CD4-positive, CD25-positive, alpha-beta regulatory T cell (primary cell): ENCODE measurements around the gene CYP27C1. TPM values are rescaled to one million over a fixed set of nuclear protein-coding genes. Genes with fewer than 3 reads are reported as not detected.

Source experiments
- ATAC-seq, 2 donors: fragments of 150-1000 bp; cut with Tn5 transposase; one replicate each; pipeline ENCODE4 v1.10.0; 2021; ENCODE audit warnings: low read depth in 2 of 2, moderate number of reproducible peaks in 2 of 2, moderate library complexity in 1 of 2
- DNase-seq, 3 donors: peaks; one replicate each; pipeline versions ENCODE4 v3.0.0 to v3.0.0-alpha.2; 2012 to 2022; ENCODE audit warnings: mixed read lengths in 1 of 3
- H3K27ac ChIP-seq: one replicate; pipeline ENCODE4 v1.7.0; 2013; ENCODE audit warnings: mild to moderate bottlenecking, low read length; ENCODE audit not compliant: insufficient read depth, poor library complexity, severe bottlenecking
- H3K27me3 ChIP-seq: one replicate; pipeline ENCODE4 v1.7.0; 2013; ENCODE audit warnings: low read length; ENCODE audit not compliant: control insufficient read depth, insufficient read depth
- H3K36me3 ChIP-seq: one replicate; pipeline ENCODE4 v1.7.0; 2013; ENCODE audit warnings: mild to moderate bottlenecking, low read length, moderate library complexity; ENCODE audit not compliant: control insufficient read depth, insufficient read depth
- H3K4me1 ChIP-seq: 2 replicates; pipeline ENCODE4 v1.7.0; 2013; ENCODE audit warnings: mild to moderate bottlenecking, low read length; ENCODE audit not compliant: insufficient read depth, control insufficient read depth, poor library complexity, severe bottlenecking
- H3K4me3 ChIP-seq: one replicate; pipeline ENCODE4 v1.7.0; 2013; ENCODE audit warnings: low read depth, mild to moderate bottlenecking, low read length, moderate library complexity
- H3K9me3 ChIP-seq, 2 experiments: 1 replicate in 1 of 2; 2 replicates in 1 of 2; pipeline ENCODE4 v1.7.0; 2013; ENCODE audit warnings: low read length in 2 of 2, mild to moderate bottlenecking in 1 of 2, moderate library complexity in 1 of 2; ENCODE audit not compliant: control insufficient read depth in 2 of 2
- H3K27ac Mint-ChIP-seq, 3 donors: one replicate each; pipeline ENCODE4 v1.8.0; 2020 to 2022; ENCODE audit warnings: mild to moderate bottlenecking in 3 of 3, mixed read lengths in 3 of 3, moderate library complexity in 2 of 3
- H3K27me3 Mint-ChIP-seq: one replicate; pipeline ENCODE4 v1.8.0; 2022; ENCODE audit warnings: mild to moderate bottlenecking, mixed read lengths
- H3K36me3 Mint-ChIP-seq: one replicate; pipeline ENCODE4 v1.8.0; 2020; ENCODE audit warnings: mixed read lengths
- H3K4me1 Mint-ChIP-seq, 4 donors: one replicate each; pipeline ENCODE4 v1.8.0; 2020 to 2022; ENCODE audit warnings: mixed read lengths in 4 of 4, mild to moderate bottlenecking in 1 of 4
- H3K4me3 Mint-ChIP-seq, 4 donors: one replicate each; pipeline ENCODE4 v1.8.0; 2020 to 2022; ENCODE audit warnings: mild to moderate bottlenecking in 4 of 4, mixed read lengths in 4 of 4, moderate library complexity in 3 of 4
- H3K9me3 Mint-ChIP-seq, 7 donors: one replicate each; pipeline ENCODE4 v1.8.0; 2020 to 2022; ENCODE audit warnings: mixed read lengths in 7 of 7, mild to moderate bottlenecking in 3 of 7, moderate library complexity in 2 of 7
- polyA plus RNA-seq, 4 donors: library from polyadenylated mRNA; unstranded; fragments of 300-500 nt; fragmentation: Illumina TruSeq; gene quantifications; one replicate each; pipeline ENCODE4 v1.2.3, GENCODE V29; 2021
- total RNA-seq: library from RNA; stranded (reverse); gene quantifications from one replicate; pipeline ENCODE4 v1.2.3, GENCODE V29; 2022

Gene CYP27C1
- total and polyA plus RNA-seq, 5 donors from 2014 or later, result not detected

DNA sequence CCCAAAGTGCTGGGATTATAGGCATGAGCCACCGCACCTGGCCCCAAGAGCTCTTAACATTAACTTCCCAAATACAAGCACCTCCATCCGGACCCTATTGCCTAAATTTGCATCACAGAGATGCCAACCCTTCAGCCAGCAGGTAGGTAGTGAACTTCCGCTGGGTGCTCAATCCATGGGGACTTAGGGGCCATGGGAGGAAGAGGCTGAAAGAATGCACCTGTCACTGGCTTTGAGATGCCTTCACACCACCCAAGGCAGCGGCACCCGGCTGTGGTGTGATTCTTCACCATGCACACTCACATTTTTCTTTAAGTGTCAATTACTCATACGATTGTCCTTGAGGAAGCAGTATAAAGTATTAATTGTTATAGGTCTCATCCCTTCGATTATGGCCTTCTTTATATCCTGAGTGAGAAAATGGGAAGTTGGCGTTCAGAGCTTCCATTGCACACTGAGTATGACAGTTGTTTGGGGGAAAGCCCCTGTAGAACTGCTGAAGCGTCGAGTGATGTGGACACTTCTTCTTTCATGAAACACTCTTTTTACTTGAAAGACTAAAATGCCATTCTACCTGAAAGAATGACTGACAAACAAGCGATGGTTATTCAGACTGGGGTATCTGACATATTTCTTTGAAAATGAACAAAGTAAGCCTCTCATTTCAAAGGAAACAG lies 61.3 kb downstream of the CYP27C1 start:
- no peak overlapping the region for H3K4me3 Mint-ChIP-seq
- peaks cover 19% of the 10 kb centered on the region for H3K27me3 Mint-ChIP-seq
- Histone ChIP-seq H3K27me3 (no peaks in the 10 kb centered on the region), H3K4me1 (no peaks in the 10 kb centered on the region), H3K27ac (no peak overlapping the region), H3K36me3 (no peaks in the 10 kb centered on the region), H3K9me3 (no peaks in the 10 kb centered on the region), H3K4me3 (no peak overlapping the region)
- DNase-seq (no peak), ATAC-seq (no peak)
- no peaks in the 10 kb centered on the region for H3K4me1 Mint-ChIP-seq
- H3K36me3 Mint-ChIP-seq, result no peaks in the 10 kb centered on the region
- H3K9me3 Mint-ChIP-seq, result no peaks in the 10 kb centered on the region
- H3K27ac Mint-ChIP-seq, result no peak overlapping the region

DNA sequence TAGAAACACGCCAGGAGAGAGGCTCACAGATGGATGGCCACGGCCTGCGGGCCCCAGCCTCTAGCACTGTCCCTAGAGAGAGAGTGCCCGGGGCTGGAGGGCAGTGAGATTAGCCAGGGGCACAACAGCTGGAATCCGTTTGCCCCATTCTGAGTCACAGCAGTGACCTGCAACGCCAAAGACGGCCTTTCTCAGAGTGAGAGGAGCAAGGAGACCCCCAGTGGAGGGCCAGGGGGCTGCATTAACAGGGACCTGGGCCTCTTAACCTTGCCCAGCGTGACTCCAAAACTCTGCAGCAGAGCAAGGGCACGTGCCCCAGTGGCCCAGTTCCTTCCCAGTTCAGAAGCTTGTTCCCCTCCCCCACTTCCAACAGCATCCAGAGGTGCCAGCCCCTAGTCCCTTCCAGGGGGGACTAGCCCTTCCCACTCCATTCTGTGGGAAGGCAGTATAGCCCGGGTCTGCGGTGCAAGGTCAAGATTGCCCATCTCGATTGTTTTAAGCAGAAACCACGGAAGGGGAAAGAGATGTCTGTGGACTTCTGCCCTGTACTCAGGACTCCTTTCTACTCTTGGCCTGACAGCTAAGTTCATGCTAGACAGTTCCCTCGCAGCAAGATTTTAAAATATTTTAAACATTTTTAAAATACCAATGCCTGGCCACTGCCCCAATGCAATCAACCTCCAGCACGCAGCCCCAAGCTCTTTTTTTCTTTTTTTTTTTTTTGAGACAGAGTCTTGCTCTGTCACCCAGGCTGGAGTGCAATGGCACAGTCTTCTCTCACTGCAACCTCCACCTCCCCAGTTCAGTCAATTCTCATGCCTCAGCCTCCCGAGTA lies 62.2 kb downstream of the CYP27C1 start:
- Mint-ChIP-seq H3K4me1 (no peaks in the 10 kb centered on the region), H3K36me3 (no peaks in the 10 kb centered on the region), H3K27me3 (peaks cover 19% of the 10 kb centered on the region), H3K27ac (peak overlapping the region in 1 of 3 donors; percentile 74), H3K9me3 (no peaks in the 10 kb centered on the region), H3K4me3 (no peak overlapping the region)
- no peaks in the 10 kb centered on the region for H3K4me1 ChIP-seq
- no peaks in the 10 kb centered on the region for H3K9me3 ChIP-seq
- H3K27ac ChIP-seq, result no peak overlapping the region
- DNase-seq (no peak), ATAC-seq (no peak)
- no peaks in the 10 kb centered on the region for H3K27me3 ChIP-seq
- H3K4me3 ChIP-seq, result no peak overlapping the region
- no peaks in the 10 kb centered on the region for H3K36me3 ChIP-seq

- no peaks in the 10 kb centered on the region for H3K36me3 Mint-ChIP-seq
- Histone ChIP-seq H3K4me1 (no peaks in the 10 kb centered on the region), H3K9me3 (no peaks in the 10 kb centered on the region), H3K27me3 (no peaks in the 10 kb centered on the region), H3K36me3 (no peaks in the 10 kb centered on the region), H3K27ac (no peak overlapping the region), H3K4me3 (no peak overlapping the region)
- peaks cover 0 to under 1% (median 0%) of the 10 kb centered on the region in 7 donors for H3K9me3 Mint-ChIP-seq
- no peaks in the 10 kb centered on the region for H3K4me1 Mint-ChIP-seq
- ATAC-seq, result no peak
- no peak overlapping the region for H3K4me3 Mint-ChIP-seq
- DNase-seq, result no peak
- no peak overlapping the region for H3K27ac Mint-ChIP-seq
- peaks cover 19% of the 10 kb centered on the region for H3K27me3 Mint-ChIP-seq
These were observed 63.0 kb downstream of the CYP27C1 start for GRCh38 chr2:127157114-127157513.

DNA sequence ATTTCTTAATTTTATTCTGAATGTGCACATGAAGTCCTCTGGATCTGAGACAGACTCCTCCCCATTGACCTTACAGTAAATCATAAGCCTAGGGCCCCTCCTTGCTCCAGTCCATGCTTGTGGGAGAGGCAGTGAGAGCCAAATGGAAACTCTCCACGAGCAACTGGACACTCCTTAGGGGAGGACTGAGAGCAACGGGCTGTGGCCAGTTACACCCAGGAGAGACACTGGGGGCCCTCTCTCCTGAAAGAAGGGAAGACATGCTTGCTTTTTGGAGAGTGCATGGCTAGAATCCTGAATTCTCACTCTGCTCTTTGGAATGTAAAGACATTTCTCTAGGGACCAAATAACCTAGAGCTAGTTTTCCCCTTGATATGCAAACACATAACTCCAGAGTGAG lies 64.2 kb downstream of the CYP27C1 start:
- Mint-ChIP-seq H3K4me3 (no peak overlapping the region), H3K4me1 (no peaks in the 10 kb centered on the region), H3K36me3 (no peaks in the 10 kb centered on the region), H3K27ac (no peak overlapping the region), H3K27me3 (peaks cover 15% of the 10 kb centered on the region), H3K9me3 (peaks cover 0 to 2% (median 0%) of the 10 kb centered on the region in 7 donors)
- H3K36me3 ChIP-seq, result no peaks in the 10 kb centered on the region
- no peaks in the 10 kb centered on the region for H3K27me3 ChIP-seq
- H3K9me3 ChIP-seq, result peaks cover 0 to 2% of the 10 kb centered on the region in 2 experiments
- no peak for DNase-seq
- H3K4me3 ChIP-seq, result no peak overlapping the region
- no peak for ATAC-seq
- no peak overlapping the region for H3K27ac ChIP-seq
- H3K4me1 ChIP-seq, result no peaks in the 10 kb centered on the region

DNA sequence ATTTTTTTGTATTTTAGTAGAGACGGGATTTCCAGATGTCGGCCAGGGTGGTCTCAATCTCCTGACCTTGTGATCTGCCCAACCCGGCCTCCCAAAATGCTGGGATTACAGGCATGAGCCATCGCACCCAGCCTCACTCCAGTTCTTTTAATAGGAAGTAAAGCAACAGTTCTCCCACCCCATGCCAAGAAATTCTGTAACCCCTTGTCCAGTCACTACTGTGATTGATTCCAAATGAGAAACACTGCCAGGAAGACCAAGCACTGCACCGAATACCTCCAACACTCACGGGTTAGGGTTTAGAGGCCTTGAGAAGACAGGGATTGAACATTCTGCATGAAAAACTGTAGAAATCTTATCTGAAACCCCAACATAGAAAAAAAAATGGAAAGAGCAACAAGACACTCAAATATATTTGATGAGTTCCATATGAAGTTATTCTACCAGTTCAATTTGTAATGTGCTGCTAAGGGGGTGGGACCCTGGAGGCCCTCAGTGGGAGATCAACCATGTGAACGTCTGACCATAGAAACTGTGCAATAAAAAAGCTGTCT lies 65.0 kb downstream of the CYP27C1 start:
- Histone ChIP-seq H3K4me3 (no peak overlapping the region), H3K36me3 (no peaks in the 10 kb centered on the region), H3K4me1 (no peaks in the 10 kb centered on the region), H3K27ac (no peak overlapping the region), H3K27me3 (no peaks in the 10 kb centered on the region), H3K9me3 (peaks cover 0 to 2% of the 10 kb centered on the region in 2 experiments)
- peaks cover 0 to 2% (median 0%) of the 10 kb centered on the region in 7 donors for H3K9me3 Mint-ChIP-seq
- no peak overlapping the region for H3K4me3 Mint-ChIP-seq
- peaks cover 15% of the 10 kb centered on the region for H3K27me3 Mint-ChIP-seq
- H3K4me1 Mint-ChIP-seq, result no peaks in the 10 kb centered on the region
- no peaks in the 10 kb centered on the region for H3K36me3 Mint-ChIP-seq
- DNase-seq (no peak), ATAC-seq (no peak)
- no peak overlapping the region for H3K27ac Mint-ChIP-seq

- Histone ChIP-seq H3K4me1 (no peaks in the 10 kb centered on the region), H3K27me3 (no peaks in the 10 kb centered on the region), H3K27ac (no peak overlapping the region), H3K36me3 (no peaks in the 10 kb centered on the region), H3K9me3 (peaks cover 0 to 2% of the 10 kb centered on the region in 2 experiments), H3K4me3 (no peak overlapping the region)
- Mint-ChIP-seq H3K36me3 (no peaks in the 10 kb centered on the region), H3K9me3 (peaks cover 0 to 2% (median 0%) of the 10 kb centered on the region in 7 donors), H3K4me3 (no peak overlapping the region), H3K4me1 (no peaks in the 10 kb centered on the region), H3K27ac (no peak overlapping the region), H3K27me3 (peaks cover 12% of the 10 kb centered on the region)
- DNase-seq (no peak), ATAC-seq (no peak)
These were observed 65.7 kb downstream of the CYP27C1 start for GRCh38 chr2:127154396-127154795.

- Mint-ChIP-seq H3K9me3 (peaks cover 0 to 2% (median 0%) of the 10 kb centered on the region in 7 donors), H3K27me3 (peaks cover 14% of the 10 kb centered on the region), H3K27ac (no peak overlapping the region), H3K4me1 (no peaks in the 10 kb centered on the region), H3K4me3 (no peak overlapping the region), H3K36me3 (no peaks in the 10 kb centered on the region)
- ATAC-seq (no peak), DNase-seq (no peak)
- H3K4me1 ChIP-seq, result no peaks in the 10 kb centered on the region
- H3K27me3 ChIP-seq, result no peaks in the 10 kb centered on the region
- no peaks in the 10 kb centered on the region for H3K36me3 ChIP-seq
- H3K9me3 ChIP-seq, result peaks cover 0 to 2% of the 10 kb centered on the region in 2 experiments
- H3K27ac ChIP-seq, result no peak overlapping the region
- no peak overlapping the region for H3K4me3 ChIP-seq
These were observed 66.4 kb downstream of the CYP27C1 start for GRCh38 chr2:127153691-127154158.
